ENCODE results near the gene BTBD19. TPM values are rescaled to one million over a fixed set of nuclear protein-coding genes. Genes with fewer than 3 reads are reported as not detected.
"Not testable (repeated sequence)": the region's sequence is repeated elsewhere in the genome, so short reads cannot be mapped to it uniquely, and the experiment has no call there.

Gene BTBD19
- total RNA-seq, 1 donor from 2014 or later = 17.9 TPM

GRCh38 chr1:44828003-44828651 is 19.8 kb downstream of the BTBD19 start:
- no peak for DNase-seq (ENCODE audit: extremely low read depth, low read depth, low spot score)

GRCh38 chr1:44828841-44829440 is 20.6 kb downstream of the BTBD19 start:
- no peak for DNase-seq (ENCODE audit: extremely low read depth, low read depth, low spot score)

DNA sequence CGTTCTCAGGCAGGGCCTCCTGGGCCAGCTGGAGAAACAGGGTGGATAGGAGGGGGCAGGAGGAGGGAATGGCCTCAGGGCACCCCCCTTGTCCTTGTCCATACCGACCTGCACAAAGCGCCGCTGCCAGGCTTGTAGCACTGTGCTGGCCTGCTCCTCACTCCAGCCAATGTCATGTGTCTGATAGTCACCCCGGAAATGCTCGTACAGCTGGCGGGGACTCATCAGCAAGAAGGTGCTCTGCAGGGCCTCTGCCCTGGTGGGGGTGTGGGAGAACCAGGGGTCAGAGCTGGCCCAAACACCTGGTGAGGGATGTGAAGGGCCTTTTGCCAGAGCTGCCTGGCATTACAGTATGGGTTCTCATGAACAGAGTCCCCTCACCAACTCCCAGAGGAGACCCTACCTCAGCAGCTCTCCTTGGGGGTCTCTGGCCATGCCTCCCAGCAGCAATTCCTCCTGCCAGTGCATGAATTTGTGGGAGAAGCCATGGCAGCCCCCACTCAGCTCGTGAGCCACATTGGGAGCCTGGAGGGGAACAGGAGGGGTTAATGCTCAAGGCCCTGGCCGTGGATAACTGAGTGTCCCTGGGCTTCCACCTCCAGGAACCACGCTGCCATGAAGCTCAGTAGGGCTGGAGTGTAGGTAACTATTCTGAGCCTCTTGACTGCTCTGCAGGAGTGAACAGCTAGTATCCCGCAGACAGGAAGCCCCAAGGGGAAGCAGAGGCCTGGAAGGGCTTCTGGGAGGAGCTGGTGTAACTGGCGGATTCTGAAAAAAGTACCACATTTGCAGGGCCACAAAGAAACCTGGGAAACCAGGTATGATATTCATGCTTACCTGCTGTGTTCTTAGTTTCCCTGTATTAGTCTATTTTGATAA is 21.4 kb downstream of the BTBD19 start:
- no peak for DNase-seq (ENCODE audit: extremely low read depth, low read depth, low spot score)

GRCh38 chr1:44830900-44831304 is 22.6 kb downstream of the BTBD19 start:
- DNase-seq (ENCODE audit: extremely low read depth, low read depth, low spot score) = no peak

DNA sequence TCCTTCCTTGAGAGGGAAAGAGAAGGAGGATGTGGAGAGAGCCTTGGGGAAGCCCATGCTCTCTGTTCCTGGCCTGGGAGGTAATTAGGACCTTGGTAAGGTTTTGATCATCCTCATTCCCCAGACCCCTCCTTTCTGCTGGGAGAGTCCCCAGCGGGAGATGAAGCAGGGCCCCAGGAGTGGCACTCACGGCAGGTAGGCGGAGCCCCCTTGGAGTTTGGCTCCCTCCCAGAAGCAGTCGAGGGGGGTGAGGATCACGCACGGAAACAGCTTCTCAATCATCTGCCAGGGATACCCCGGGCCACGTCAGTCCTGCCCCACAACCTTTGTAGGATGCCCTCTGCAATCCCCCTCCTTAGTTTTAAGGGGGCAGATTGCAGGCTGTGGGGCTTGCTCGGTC is 23.2 kb downstream of the BTBD19 start:
- DNase-seq (ENCODE audit: extremely low read depth, low read depth, low spot score) = no peak

GRCh38 chr1:44832056-44832705 is 23.9 kb downstream of the BTBD19 start:
- no peak for DNase-seq (ENCODE audit: extremely low read depth, low read depth, low spot score)

- DNase-seq (ENCODE audit: extremely low read depth, low read depth, low spot score) = no peak
Observed at GRCh38 chr1:44834328-44834727, 26.0 kb downstream of the BTBD19 start.

DNA sequence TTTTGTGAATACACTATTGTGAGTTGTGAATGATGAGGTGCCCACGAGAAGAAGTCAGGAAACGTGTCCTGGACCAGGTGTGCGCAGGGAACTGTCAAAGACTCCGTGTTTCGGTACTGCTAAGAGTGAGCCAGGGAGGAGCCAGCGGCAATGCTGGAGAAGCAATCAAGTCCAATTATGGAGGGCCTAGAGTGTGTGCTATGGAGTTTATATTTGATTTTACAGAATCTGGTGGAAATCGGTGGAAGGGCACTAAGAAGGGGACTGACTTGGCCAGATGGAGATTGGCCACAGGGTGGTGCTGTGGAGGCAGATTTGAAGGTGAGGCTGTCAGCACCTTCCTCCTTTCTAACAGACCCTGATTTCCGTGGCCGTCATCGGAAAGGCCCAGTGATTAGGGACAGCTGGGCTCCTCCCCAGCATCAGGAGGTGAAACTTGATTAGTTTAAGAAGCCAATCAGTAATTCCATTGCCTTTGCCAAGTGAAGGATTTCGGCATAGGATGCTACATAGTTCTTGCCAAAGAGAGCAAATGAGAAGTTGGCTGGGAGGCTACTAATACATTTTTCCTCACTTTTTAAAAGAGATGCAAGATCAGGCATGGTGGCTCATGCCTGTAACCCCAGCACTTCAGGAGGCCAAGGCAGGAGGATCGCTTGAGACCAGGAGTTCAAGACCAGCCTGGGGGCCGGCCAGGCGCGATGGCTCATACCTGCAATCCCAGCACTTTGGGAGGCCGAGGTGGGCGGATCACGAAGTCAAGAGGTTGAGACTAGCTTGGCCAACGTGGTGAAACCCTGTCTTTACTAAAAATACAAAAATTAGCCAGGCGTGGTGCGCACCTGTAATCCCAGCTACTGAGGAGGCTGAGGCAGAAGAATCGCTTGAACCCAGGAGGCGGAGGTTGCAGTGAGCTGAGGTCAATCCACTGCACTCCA is 27.7 kb downstream of the BTBD19 start:
- DNase-seq (ENCODE audit: extremely low read depth, low read depth, low spot score) = no peak

DNA sequence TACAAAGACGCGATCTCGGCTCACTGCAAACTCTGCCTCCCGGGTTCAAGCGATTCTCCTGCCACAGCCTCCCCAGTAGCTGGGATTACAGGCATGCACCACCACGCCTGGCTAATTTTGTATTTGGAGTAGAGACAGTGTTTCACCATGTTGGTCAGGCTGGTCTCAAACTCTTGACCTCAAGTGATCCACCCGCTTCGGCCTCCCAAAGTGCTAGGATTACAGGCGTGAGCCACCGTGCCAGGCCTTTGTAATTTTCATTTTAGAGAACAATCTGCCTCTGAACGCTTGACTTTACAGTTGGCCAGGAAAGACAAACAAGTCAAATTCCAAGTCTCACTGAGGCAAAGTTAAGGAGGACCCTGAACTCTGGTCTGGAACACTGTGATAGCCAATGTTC is 30.0 kb downstream of the BTBD19 start:
- DNase-seq (ENCODE audit: extremely low read depth, low read depth, low spot score) = not testable (repeated sequence)

- DNase-seq (ENCODE audit: extremely low read depth, low read depth, low spot score) = no peak
Observed at GRCh38 chr1:44839576-44839975, 31.3 kb downstream of the BTBD19 start.

GRCh38 chr1:44842486-44842861 is 34.2 kb downstream of the BTBD19 start:
- DNase-seq (ENCODE audit: extremely low read depth, low read depth, low spot score) = no peak

- DNase-seq (ENCODE audit: extremely low read depth, low read depth, low spot score) = no peak
Observed at GRCh38 chr1:44842862-44843655, 34.7 kb downstream of the BTBD19 start, which contains the start of gene PTCH2. TSS of gene PTCH2 (minus strand) at chr1:44843253. CDS start at chr1:44842932, 321 bp downstream.

GRCh38 chr1:44846985-44847384 is 38.7 kb downstream of the BTBD19 start:
- no peak for DNase-seq (ENCODE audit: extremely low read depth, low read depth, low spot score)

- DNase-seq (ENCODE audit: extremely low read depth, low read depth, low spot score) = no peak
Observed at GRCh38 chr1:44847845-44848244, 39.5 kb downstream of the BTBD19 start.

DNA sequence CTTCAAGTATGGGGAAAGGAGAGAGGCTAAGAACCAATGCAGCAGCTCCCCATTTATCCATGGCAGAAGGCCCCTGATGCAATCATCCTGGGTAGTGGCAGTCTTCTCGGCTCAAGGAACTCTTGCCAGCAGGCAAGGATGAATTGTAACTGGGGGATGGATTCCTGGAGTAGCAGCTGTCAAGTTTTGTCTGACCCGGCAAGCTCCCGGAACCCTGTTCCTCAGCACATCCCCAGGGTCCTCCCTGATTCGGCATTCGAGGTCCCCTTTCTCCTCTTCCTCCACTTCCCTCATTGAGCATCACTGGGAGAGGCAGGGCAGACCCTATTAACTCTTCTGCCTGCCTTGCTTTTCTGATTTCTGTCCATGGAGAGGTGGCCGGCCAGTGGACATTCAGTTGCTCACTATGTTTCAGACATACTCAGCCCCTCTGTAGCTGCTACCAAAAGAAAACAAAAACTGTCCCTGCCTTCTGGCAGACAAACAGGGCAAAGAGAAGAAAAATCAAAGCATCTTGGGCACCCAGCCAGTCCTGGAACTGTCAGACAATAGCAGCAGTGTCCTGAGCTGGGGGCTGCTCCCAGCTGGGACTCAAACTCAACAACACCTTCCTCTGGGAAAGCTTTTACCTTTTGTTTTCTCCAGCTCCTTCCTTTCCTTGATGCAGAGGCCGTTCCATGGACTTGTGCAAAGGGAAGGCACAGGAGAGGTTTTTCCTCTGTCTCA is 40.3 kb downstream of the BTBD19 start:
- no peak for DNase-seq (ENCODE audit: extremely low read depth, low read depth, low spot score)

GRCh38 chr1:44849575-44850132 is 41.3 kb downstream of the BTBD19 start:
- DNase-seq (ENCODE audit: extremely low read depth, low read depth, low spot score) = no peak

- DNase-seq (ENCODE audit: extremely low read depth, low read depth, low spot score) = no peak
Observed at GRCh38 chr1:44851308-44851707, 43.0 kb downstream of the BTBD19 start.

DNA sequence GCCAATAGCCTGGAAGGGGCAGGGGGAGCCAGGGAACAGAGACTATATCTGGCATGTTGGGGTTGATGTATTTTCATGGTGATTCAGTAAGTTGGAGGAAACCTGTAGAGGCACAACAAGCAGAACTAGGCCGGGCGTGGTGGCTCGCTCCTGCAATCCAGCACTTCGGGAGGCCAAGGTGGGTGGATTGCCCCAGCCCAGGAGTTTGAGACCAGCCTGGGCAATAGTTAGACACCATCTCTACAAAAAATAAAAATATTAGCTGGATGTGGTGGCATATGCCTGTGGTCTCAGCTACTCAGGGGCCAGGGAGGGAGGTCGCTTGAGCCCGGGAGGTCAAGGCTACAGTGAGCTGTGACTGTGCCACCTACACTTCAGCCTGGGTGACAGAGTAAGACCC is 44.9 kb downstream of the BTBD19 start:
- no peak for DNase-seq (ENCODE audit: extremely low read depth, low read depth, low spot score)
